A549 (cell line): Measurements from ENCODE around the gene MAD1L1. TPM values are rescaled to one million over a fixed set of nuclear protein-coding genes. Genes with fewer than 3 reads are reported as not detected.

Source experiments
- ATAC-seq, 2 experiments: fragments of 200-7000 bp in 1 of 2; fragments of >200 bp in 1 of 2; cut with Nextera tagmentation in 1 of 2; cut with Tn5 transposase in 1 of 2; 3 replicates each; pipeline versions ENCODE4 v1.8.0 to v1.9.1; 2018 to 2020; ENCODE audit warnings: mild to moderate bottlenecking in 1 of 2, moderate library complexity in 1 of 2
- CTCF ChIA-PET: fragments of 300-600 bp; sonication (Branson Sonifier 250); formaldehyde crosslinking; extraction: SDS; loops from one replicate; lab custom pipeline; 2021; ENCODE audit warnings: antibody characterized with exemption, inconsistent platforms; lab: Yijun Ruan, JAX
- POLR2A ChIA-PET: fragments of 350-600 bp; formaldehyde crosslinking; extraction: SDS; loops from one replicate; lab custom pipeline; 2021; ENCODE audit warnings: antibody characterized with exemption, inconsistent platforms; lab: Yijun Ruan, JAX
- DNase-seq, 2 experiments: peaks; one replicate each; pipeline versions ENCODE4 v3.0.0 to v3.0.0-alpha.2; 2011 to 2016; ENCODE audit warnings: low read depth in 1 of 2, low spot score in 1 of 2
- FAIRE-seq: peaks from 2 replicates; lab custom pipeline; 2011; peaks lifted over from hg19 to GRCh38; lab: Jason Lieb, UNC
- H3K27ac ChIP-seq, 2 experiments: fragments of >200 bp; sonication (Bioruptor Twin); formaldehyde crosslinking; 3 replicates each; pipeline ENCODE4 v1.5.1; 2016 to 2017
- H3K4me1 ChIP-seq: fragments of >200 bp; sonication (Bioruptor Twin); formaldehyde crosslinking; 3 replicates; pipeline ENCODE4 v1.6.1; 2016
- H3K4me2 ChIP-seq: fragments of >200 bp; sonication (Bioruptor Twin); formaldehyde crosslinking; 3 replicates; pipeline ENCODE4 v1.6.1; 2016
- H3K4me3 ChIP-seq: fragments of >200 bp; sonication (Bioruptor Twin); formaldehyde crosslinking; 3 replicates; pipeline ENCODE4 v1.5.1; 2016
- H3K9me3 ChIP-seq: fragments of >200 bp; sonication (Bioruptor Twin); formaldehyde crosslinking; 3 replicates; pipeline ENCODE4 v1.6.1; 2016
- CBX8 ChIP-seq: fragments of 200-600 bp; sonication (generic); IDR thresholded peaks from 2 replicates; pipeline ENCODE4 v1.6.1; 2016
- CHD4 ChIP-seq: fragments of 200-600 bp; sonication (generic); IDR thresholded peaks from 2 replicates; pipeline ENCODE4 v1.6.1; 2016; ENCODE audit warnings: antibody characterized with exemption, mild to moderate bottlenecking, borderline replicate concordance
- EHMT2 ChIP-seq: fragments of 200-600 bp; sonication (generic); IDR thresholded peaks from 2 replicates; pipeline ENCODE4 v1.6.1; 2016; ENCODE audit warnings: antibody characterized with exemption, low read depth, mild to moderate bottlenecking, moderate library complexity
- EP300 ChIP-seq, 2 experiments: fragments of >200 bp; sonication (Bioruptor Twin); formaldehyde crosslinking; IDR thresholded peaks; 2 replicates in 1 of 2; 3 replicates in 1 of 2; pipeline ENCODE4 v1.6.1; 2016 to 2017
- ESRRA ChIP-seq: fragments of 150-350 bp; IDR thresholded peaks from 2 replicates; pipeline ENCODE4 v1.6.1; 2014; ENCODE audit warnings: mild to moderate bottlenecking, low read length, borderline replicate concordance
- FOSB ChIP-seq: fragments of 250-450 bp; sonication (Bioruptor Pico); IDR thresholded peaks from 2 replicates; pipeline ENCODE4 v1.5.0; 2020; ENCODE audit warnings: mild to moderate bottlenecking, moderate library complexity
- FOSL2 ChIP-seq, 2 experiments: fragments of 450-650 bp in 1 of 2; fragments of >200 bp in 1 of 2; sonication (Bioruptor Twin) in 1 of 2; formaldehyde crosslinking; IDR thresholded peaks; 2 replicates each; pipeline versions ENCODE4 v1.5.0 to v1.6.1; 2016 to 2020; ENCODE audit warnings: mild to moderate bottlenecking in 1 of 2, moderate library complexity in 1 of 2
- HDAC2 ChIP-seq: fragments of 200-600 bp; sonication (generic); IDR thresholded peaks from 2 replicates; pipeline ENCODE4 v1.6.1; 2016
- HEYL ChIP-seq: fragments of 250-450 bp; sonication (Bioruptor Pico); IDR thresholded peaks from 2 replicates; pipeline ENCODE4 v1.8.0; 2021; ENCODE audit warnings: mild to moderate bottlenecking, moderate library complexity
- HOXB5 ChIP-seq: fragments of 250-450 bp; sonication (Bioruptor Pico); IDR thresholded peaks from 2 replicates; pipeline ENCODE4 v1.5.0; 2020; ENCODE audit warnings: mild to moderate bottlenecking, moderate library complexity
- JUNB ChIP-seq: fragments of >200 bp; sonication (Bioruptor Twin); formaldehyde crosslinking; IDR thresholded peaks from 2 replicates; pipeline ENCODE4 v1.6.1; 2016
- KDM1A ChIP-seq: fragments of 200-600 bp; sonication (generic); IDR thresholded peaks from 2 replicates; pipeline ENCODE4 v1.6.1; 2016; ENCODE audit warnings: low read depth, mild to moderate bottlenecking
- MAFK ChIP-seq: fragments of 450-650 bp; IDR thresholded peaks from 2 replicates; pipeline ENCODE4 v1.6.1; 2014; ENCODE audit not compliant: partially characterized antibody
- NFE2L2 ChIP-seq: fragments of 150-350 bp; conservative IDR thresholded peaks from 2 replicates; pipeline ENCODE4 v1.6.1; 2014; ENCODE audit warnings: low read length
- NPAS2 ChIP-seq: fragments of 250-450 bp; sonication (Bioruptor Pico); IDR thresholded peaks from 2 replicates; pipeline ENCODE4 v1.8.0; 2022; ENCODE audit warnings: mild to moderate bottlenecking, moderate library complexity, borderline replicate concordance
- NR3C1 ChIP-seq: fragments of >200 bp; sonication (Bioruptor Twin); formaldehyde crosslinking; IDR thresholded peaks from 3 replicates; pipeline ENCODE4 v1.6.1; 2017
- PHF8 ChIP-seq: fragments of 200-600 bp; sonication (generic); IDR thresholded peaks from 2 replicates; pipeline ENCODE4 v1.6.1; 2016; ENCODE audit warnings: low read depth, mild to moderate bottlenecking, antibody characterized with exemption, moderate library complexity, borderline replicate concordance
- POLR2AphosphoS2 ChIP-seq: conservative IDR thresholded peaks from 2 replicates; pipeline ENCODE4 v1.6.1; 2012; ENCODE audit warnings: low read length, improper control_type of control experiment, inconsistent platforms
- RCOR1 ChIP-seq: fragments of 150-350 bp; IDR thresholded peaks from 2 replicates; pipeline ENCODE4 v1.6.1; 2014; ENCODE audit warnings: antibody characterized with exemption, low read length, low read depth
- TFCP2L1 ChIP-seq: fragments of 250-450 bp; sonication (Bioruptor Pico); IDR thresholded peaks from 2 replicates; pipeline ENCODE4 v1.5.0; 2021; ENCODE audit warnings: mild to moderate bottlenecking
- TP53 ChIP-seq: fragments of 250-450 bp; sonication (Bioruptor Pico); IDR thresholded peaks from 2 replicates; pipeline ENCODE4 v1.5.0; 2021; ENCODE audit warnings: mild to moderate bottlenecking, moderate library complexity
- WGBS: methylation state at CpG from one replicate; pipeline ENCODE4 v1.1.6; 2017; ENCODE audit errors: missing lambda C conversion rate; 5-methylcytosine and 5-hydroxymethylcytosine counted together
- polyA plus RNA-seq, 4 experiments: library from polyadenylated mRNA; depleted of rRNA in 3 of 4; stranded (reverse); fragments of >200 nt; fragmentation: RNase III in 1 of 4; extraction: RNeasy Plus Mini Kit Qiagen cat#74134 plus additional on column Dnase treatment in 1 of 4; gene quantifications; 2 replicates in 3 of 4; 3 replicates in 1 of 4; pipeline ENCODE4 v1.2.3, GENCODE V29; 2011 to 2017
- TF ChIP-seq, protein P1 (sequence below): fragments of >200 bp; sonication (Bioruptor Twin); formaldehyde crosslinking; IDR thresholded peaks from 3 replicates; pipeline ENCODE4 v1.6.1; 2016
- TF ChIP-seq, protein P2 (sequence below): fragments of 250-450 bp; sonication (Bioruptor Pico); IDR thresholded peaks from 2 replicates; pipeline ENCODE4 v1.5.0; 2020; ENCODE audit warnings: low read depth, mild to moderate bottlenecking, moderate library complexity
- TF ChIP-seq, protein P3 (sequence below): fragments of >200 bp; sonication (Bioruptor Twin); formaldehyde crosslinking; IDR thresholded peaks from 2 replicates; pipeline ENCODE4 v1.6.1; 2016
- TF ChIP-seq, protein P4 (sequence below): IDR thresholded peaks from 2 replicates; pipeline ENCODE4 v1.6.1; 2012
- TF ChIP-seq, protein P5 (sequence below): IDR thresholded peaks from 2 replicates; pipeline ENCODE4 v1.6.1; 2012; ENCODE audit warnings: low read depth, borderline replicate concordance

The MAD1L1 gene
- polyA plus RNA-seq, 2 of the 4 experiments (the other 2 are of a cell fraction), result 13.6 to 16.6 TPM

DNA sequence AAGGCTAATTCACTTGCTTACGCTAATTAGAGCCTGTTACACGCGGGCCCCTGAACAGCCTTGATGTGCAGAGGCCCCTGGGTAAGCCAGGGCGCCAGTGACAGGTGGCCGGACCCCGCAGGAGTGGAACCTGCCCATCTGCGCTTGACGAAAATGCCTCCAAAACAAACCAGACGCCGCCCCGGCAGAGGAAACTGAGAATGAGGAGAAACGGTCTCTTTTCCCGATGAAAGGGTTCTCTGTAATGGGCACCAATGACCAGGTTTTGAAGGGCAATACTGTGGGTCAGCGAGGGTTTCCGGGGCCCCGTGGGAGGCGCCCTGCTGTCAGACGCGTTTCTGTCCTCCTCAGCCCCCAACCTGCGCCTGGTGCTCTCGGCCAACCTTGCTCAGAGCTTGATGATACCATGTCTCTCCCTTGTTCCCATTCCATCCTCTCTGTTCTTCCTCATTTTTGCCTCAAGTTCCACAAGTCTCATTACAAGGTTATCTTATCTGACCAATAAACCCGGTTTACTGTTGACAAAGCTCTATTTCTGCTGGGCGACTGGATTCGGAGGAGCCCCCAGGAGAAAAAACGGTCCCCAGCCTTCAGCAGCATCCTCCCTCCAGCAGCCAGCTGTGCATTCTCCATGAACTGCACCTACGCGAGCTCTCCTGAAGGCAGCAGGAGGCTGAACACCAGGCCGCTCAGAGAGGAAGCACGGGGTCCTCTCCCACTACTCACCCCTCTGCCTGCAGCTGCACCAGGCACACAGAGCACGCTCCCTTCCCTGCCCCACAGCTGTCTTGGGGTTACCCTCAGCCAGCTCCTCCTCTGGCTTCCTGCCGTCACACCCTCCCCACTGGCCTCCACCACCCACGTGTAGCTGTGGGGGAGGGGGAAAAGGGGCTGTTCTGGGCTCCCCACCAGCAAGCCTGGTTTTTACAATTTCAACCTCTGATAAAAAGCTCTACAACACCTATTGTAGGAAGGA is 202.0 kb downstream of the MAD1L1 start:
- FAIRE-seq (no peak), ATAC-seq (no peak), DNase-seq (no peak)
- ChIA-PET CTCF (no interaction called here), POLR2A (no interaction called here)
- H3K4me1 ChIP-seq, result no peaks in the 10 kb centered on the region
- H3K27ac ChIP-seq, result no peak overlapping the region
- WGBS, result 90% methylated on average over 32 of the region's 32 CpGs
- peaks cover 24% of the 10 kb centered on the region for H3K9me3 ChIP-seq
- TF ChIP-seq MAFK, result no peak
- no peak for TF ChIP-seq HDAC2
- TF ChIP-seq FOSL2 (IDR thresholded peaks at IDR 0.05), result no peak
- no peak for TF ChIP-seq FOSL2 (CRISPR knock-in tag; IDR thresholded peaks at IDR 0.05)
- no peak for TF ChIP-seq KDM1A
- TF ChIP-seq HEYL (CRISPR knock-in tag), result no peak
- TF ChIP-seq EP300 (IDR thresholded peaks at IDR 0.05), result no peak
- H3K4me2 ChIP-seq, result no peak overlapping the region
- no peak overlapping the region for H3K4me3 ChIP-seq

DNA sequence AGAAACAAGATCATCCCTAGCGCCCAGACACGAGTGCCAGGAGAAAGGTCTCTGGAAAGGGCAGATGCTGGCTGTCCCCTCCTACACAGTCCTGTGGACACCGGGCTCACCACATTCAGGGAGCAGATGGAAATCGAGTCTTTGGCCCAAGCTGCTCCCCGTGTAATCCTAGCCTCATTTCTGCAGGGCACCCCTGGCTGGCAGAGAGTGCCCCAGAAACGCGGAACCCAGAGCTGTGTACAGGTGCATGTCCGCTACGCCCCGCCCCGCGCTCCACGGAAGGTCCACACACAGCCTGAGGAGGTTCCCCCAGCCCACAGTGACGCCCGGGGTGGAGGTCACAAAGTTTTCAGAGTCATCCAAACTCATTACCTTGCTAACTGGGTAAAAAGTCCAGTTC is 202.8 kb downstream of the MAD1L1 start:
- DNase-seq, result no peak
- Histone ChIP-seq H3K4me3 (no peak overlapping the region), H3K4me2 (no peak overlapping the region), H3K4me1 (no peaks in the 10 kb centered on the region), H3K9me3 (peaks cover 32% of the 10 kb centered on the region), H3K27ac (no peak overlapping the region)
- WGBS, result 89% methylated on average over 7 of the region's 15 CpGs
- no peak for FAIRE-seq
- no peak for TF ChIP-seq POLR2AphosphoS2
- TF ChIP-seq NFE2L2, result no peak
- no peak for TF ChIP-seq NPAS2
- TF ChIP-seq, protein P1, sequence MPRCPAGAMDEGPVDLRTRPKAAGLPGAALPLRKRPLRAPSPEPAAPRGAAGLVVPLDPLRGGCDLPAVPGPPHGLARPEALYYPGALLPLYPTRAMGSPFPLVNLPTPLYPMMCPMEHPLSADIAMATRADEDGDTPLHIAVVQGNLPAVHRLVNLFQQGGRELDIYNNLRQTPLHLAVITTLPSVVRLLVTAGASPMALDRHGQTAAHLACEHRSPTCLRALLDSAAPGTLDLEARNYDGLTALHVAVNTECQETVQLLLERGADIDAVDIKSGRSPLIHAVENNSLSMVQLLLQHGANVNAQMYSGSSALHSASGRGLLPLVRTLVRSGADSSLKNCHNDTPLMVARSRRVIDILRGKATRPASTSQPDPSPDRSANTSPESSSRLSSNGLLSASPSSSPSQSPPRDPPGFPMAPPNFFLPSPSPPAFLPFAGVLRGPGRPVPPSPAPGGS, result no peak
- TF ChIP-seq, protein P2, sequence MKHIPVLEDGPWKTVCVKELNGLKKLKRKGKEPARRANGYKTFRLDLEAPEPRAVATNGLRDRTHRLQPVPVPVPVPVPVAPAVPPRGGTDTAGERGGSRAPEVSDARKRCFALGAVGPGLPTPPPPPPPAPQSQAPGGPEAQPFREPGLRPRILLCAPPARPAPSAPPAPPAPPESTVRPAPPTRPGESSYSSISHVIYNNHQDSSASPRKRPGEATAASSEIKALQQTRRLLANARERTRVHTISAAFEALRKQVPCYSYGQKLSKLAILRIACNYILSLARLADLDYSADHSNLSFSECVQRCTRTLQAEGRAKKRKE (CRISPR knock-in tag), result no peak
- TF ChIP-seq, protein P3, sequence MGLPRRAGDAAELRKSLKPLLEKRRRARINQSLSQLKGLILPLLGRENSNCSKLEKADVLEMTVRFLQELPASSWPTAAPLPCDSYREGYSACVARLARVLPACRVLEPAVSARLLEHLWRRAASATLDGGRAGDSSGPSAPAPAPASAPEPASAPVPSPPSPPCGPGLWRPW, result no peak
- TF ChIP-seq CBX8, result no peak
- TF ChIP-seq PHF8, result no peak
- TF ChIP-seq ESRRA, result no peak
- TF ChIP-seq, protein P4, sequence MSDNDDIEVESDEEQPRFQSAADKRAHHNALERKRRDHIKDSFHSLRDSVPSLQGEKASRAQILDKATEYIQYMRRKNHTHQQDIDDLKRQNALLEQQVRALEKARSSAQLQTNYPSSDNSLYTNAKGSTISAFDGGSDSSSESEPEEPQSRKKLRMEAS, result no peak
- no peak for ATAC-seq
- CTCF ChIA-PET, result interaction anchor here (1.4 kb wide), 1 partner anchor 11 kb away, joined by 4 read pairs; no protein-coding TSS in a partner anchor
- POLR2A ChIA-PET, result no interaction called here

DNA sequence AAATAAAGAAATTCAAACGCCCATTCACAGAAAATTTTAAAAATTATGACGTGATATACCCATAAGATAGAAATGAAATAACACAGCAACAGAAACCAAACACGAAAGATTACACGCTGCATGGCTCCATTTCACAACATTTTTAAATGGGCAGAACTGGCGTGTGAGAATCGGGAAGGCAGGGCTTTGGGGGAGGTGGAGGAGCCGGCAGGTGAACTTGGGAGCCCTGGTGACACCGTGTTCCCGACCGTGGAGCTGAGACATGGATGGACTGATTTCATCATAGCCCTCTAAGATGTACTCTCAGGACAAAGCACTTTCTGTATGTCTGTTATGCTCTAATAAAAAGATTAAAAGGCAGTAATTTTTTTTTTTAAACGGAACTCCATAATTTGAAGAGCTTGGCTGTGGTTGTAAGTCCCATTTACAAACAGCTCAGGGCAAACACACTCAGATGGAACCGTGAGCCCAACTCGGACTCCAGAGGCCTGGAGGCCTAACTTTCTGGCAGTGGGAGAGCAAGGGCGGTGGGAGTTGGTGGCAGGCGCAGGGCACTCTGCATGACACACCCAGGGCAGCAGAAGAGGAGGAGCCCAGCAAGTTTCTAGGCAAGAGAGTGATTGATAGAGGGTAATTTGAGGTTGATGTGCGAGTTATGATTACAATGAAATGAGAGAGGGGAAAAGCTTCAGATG is 203.4 kb downstream of the MAD1L1 start:
- Histone ChIP-seq H3K27ac (no peak overlapping the region), H3K4me3 (no peak overlapping the region), H3K4me1 (no peaks in the 10 kb centered on the region), H3K9me3 (peaks cover 38% of the 10 kb centered on the region), H3K4me2 (no peak overlapping the region)
- ChIA-PET POLR2A (no interaction called here), CTCF (interaction anchor here (0.9 to 1.4 kb wide), 2 partner anchors 11 to 16 kb away, joined by 3 to 4 read pairs; no protein-coding TSS in a partner anchor)
- DNase-seq (no peak), FAIRE-seq (no peak), ATAC-seq (no peak)
- TF ChIP-seq HOXB5 (CRISPR knock-in tag) (no peak), PHF8 (no peak), JUNB (no peak), FOSB (no peak), RCOR1 (no peak), CHD4 (no peak), NR3C1 (no peak), TFCP2L1 (CRISPR knock-in tag) (no peak), HEYL (CRISPR knock-in tag) (no peak), TP53 (CRISPR knock-in tag) (no peak), EHMT2 (no peak)
- TF ChIP-seq, protein P5, sequence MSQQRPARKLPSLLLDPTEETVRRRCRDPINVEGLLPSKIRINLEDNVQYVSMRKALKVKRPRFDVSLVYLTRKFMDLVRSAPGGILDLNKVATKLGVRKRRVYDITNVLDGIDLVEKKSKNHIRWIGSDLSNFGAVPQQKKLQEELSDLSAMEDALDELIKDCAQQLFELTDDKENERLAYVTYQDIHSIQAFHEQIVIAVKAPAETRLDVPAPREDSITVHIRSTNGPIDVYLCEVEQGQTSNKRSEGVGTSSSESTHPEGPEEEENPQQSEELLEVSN, result no peak
- TF ChIP-seq, protein P3, result no peak
- 91% methylated on average over 16 of the region's 16 CpGs for WGBS
